GM12873 (cell line): ENCODE results near the gene FAM193A.

Experiments used
- TF ChIP-seq, protein P1 (sequence below): IDR thresholded peaks from 2 replicates; pipeline ENCODE4 v1.5.1; 2012; ENCODE audit warnings: low read depth, mild to moderate bottlenecking, moderate library complexity, low read length, control low read depth; ENCODE audit not compliant: insufficient read depth; ENCODE audit errors: missing control alignments

FAM193A gene

DNA sequence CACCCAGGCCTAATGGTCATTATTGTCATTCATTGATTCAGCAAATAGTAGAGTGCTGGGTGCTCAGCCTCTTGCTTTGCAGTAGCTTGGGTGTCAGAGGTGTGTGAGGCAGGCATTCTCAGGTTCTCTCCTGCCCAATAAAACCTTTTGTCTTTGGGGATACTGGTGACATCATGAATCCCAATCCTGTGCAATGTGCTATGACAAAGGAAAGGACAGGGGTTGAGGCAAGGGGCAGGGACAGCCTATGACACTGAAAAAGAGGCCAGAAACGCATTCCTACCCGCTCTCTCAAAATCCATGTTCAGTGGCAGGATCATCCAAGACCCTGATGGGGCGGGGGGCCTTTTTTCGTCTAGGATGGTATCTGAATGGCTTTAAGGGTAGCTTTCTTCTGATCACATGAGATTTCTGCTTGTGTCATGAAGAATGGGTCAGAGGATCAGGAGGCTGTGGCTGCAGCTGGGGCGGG is 1.5 kb upstream of the FAM193A start:
- TF ChIP-seq, protein P1, sequence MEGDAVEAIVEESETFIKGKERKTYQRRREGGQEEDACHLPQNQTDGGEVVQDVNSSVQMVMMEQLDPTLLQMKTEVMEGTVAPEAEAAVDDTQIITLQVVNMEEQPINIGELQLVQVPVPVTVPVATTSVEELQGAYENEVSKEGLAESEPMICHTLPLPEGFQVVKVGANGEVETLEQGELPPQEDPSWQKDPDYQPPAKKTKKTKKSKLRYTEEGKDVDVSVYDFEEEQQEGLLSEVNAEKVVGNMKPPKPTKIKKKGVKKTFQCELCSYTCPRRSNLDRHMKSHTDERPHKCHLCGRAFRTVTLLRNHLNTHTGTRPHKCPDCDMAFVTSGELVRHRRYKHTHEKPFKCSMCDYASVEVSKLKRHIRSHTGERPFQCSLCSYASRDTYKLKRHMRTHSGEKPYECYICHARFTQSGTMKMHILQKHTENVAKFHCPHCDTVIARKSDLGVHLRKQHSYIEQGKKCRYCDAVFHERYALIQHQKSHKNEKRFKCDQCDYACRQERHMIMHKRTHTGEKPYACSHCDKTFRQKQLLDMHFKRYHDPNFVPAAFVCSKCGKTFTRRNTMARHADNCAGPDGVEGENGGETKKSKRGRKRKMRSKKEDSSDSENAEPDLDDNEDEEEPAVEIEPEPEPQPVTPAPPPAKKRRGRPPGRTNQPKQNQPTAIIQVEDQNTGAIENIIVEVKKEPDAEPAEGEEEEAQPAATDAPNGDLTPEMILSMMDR = no peak

DNA sequence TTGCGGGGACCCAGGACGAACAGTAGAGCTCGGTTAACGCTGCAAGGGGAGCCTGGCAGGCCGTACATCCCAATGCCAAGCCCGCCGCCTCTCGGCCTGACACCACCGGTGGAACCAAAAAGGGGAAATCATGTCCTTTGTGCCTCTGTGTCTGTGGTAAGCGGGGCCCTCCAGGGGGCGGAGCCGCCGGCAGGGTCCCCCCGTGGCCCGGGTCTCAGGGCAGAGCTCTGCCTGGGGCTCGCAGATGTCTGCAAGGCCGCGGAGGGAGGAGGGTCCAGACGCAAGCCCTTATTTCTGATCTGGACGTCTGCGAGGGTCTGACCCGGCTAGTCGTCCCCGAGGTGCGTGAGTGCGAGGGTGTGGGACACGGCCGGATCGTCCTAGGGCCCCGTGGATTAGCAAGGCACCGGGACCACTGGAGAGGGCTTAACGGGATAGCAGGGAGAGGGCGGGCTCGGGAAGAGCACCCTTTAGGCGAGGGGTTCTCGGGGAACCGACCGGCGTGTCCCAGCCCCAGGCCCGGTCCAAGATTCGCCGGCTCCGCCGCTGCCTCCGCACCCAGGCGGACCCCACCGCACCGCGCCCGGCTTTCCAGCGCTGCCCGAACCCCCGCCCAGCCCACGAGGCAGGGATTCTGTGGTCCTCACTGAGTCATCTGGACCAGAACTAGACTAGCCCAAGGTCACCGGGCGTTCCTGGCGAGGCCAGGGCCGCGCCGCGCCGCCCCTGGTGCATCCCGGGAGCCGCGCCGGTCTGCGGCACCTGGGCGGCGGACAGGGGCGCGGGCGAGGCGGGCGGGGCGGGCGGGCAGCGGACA is 863 bp upstream of the FAM193A start:
- TF ChIP-seq, protein P1 = peak; percentile 37

DNA sequence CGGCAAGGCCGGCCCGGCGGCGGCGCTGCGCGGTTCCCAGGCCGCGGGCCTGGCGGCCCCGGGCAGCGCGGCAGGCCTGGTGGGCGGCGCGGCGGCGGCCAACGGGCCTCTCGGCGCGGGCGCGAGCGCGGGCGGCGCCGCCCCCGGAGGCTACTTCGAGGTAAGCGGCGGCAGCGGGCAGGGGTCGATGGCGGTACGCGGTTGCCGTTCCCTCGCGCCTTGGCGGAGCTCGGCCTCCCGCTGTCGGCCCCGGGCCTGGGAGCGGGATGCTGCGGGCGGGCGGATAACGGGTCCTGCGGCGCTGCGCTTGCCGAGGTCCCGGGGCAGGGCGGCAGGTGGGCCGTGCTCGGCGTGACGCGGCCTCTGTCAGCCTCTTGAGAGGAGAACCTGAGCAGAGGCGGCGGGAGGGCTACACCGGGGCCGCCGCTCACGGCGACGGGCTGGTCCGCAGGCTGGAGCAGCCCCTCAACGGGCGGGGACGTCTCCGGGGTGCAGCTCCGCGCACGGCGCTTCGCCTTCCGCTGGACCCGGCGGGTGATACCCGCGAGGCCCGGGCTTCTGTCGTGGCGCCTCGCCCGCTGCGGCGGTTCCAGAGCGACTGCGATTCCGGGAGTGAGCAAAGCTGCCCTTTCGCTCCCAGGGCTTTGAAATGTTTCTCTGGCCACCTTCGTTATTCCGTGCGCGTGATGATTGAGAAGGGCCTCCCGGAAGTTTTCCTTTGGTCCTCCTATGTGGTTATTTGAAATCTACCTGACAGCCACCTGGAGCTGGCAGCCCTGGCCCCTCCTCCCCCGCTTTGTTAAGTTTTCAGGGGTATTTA is 774 bp downstream of the FAM193A start:
- TF ChIP-seq, protein P1 = no peak

DNA sequence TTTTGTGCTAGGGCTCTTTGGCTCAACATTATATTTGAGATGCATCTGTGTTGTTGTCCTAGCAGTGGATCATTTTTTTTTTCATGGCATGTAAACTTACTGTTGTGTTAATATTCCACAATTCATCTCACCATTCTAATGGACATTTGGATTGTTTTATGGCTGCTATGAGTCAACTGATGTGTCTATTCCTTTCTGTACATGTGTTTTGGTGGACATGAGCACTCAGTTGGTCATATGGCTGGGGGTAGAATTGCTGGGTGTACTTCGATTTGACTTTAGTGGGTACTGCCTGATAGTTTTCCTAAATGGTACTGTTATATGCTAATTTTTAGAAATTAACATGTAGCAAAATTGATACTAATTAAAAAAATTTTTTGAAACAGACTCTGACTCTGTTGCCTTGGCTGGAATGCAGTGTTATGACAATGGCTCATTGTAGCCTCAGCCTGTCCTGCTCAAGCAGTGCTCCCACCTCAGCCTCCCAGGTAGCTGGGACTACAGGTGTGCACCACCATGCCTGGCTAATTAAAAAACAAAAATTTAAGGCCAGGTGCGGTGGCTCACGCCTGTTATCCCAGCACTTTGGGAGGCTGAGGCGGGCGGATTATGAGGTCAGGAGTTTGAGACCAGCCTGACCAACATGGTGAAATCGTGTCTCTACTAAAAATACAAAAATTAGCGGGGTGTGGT is 9.0 kb downstream of the FAM193A start:
- TF ChIP-seq, protein P1 = no peak

DNA sequence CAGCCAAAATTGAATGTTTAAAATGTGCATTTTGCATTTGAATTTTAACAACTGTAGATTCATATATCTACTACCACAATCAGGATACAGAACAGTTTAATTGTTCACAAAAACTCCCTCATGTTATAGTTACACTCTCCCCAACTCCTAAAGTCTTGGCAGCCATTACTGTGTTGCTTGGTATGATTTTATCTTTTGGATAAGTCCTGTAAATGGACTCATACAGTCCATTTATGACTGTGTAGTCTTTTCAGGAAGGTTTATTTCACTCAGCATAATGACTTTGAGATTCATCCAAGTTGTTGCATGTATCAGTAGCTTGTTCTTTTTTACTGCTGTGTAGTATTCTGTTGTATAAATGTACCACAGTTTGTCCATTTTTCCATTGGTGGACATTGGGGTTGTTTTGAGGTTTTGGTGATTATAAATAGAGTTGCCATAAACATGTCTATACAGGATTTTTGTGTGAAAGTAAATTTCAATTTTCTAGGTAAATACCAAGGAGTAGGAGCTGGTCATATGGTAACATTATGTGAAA is 9.9 kb downstream of the FAM193A start:
- TF ChIP-seq, protein P1 = no peak

DNA sequence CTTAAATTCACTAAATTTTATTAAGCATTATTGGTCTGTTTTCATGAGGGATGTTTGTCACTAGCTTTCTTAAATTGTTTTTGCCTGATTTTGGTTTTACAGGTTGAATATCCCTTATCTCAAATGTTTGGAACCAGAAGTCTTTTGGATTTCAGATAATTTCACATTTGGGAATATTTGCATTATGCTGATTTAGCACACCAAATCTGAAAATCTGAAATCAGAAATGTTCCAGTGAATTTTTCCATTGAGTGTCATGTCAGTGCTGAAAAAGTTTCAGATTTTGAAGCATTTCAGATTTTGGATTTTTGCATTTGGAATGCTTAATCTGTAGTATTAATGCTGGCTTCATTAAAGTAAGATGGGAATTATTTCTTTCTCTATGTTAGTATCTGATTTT is 14.7 kb downstream of the FAM193A start:
- TF ChIP-seq, protein P1 = no peak
